HL-60 (cell line): Measurements from ENCODE around the gene DOCK9.

Source experiments
- DNase-seq, 2 experiments: peaks; one replicate each; pipeline ENCODE4 v3.0.0-alpha.2; 2010 to 2020; ENCODE audit warnings: low read depth in 1 of 2, low spot score in 1 of 2
- H3K27ac ChIP-seq: fragments of 250-450 bp; sonication (Bioruptor Pico); replicated peaks from 2 replicates; pipeline ENCODE4 v1.5.1; 2020; ENCODE audit warnings: mild to moderate bottlenecking, moderate library complexity
- H3K27me3 ChIP-seq: fragments of 250-450 bp; sonication (Bioruptor Pico); 2 replicates; pipeline ENCODE4 v1.5.1; 2021; ENCODE audit warnings: mild to moderate bottlenecking, moderate library complexity; ENCODE audit not compliant: insufficient read depth, poor library complexity, severe bottlenecking
- H3K4me3 ChIP-seq: replicated peaks from 2 replicates; pipeline ENCODE4 v1.5.1; 2011; ENCODE audit warnings: mild to moderate bottlenecking, control low read depth, low read length; ENCODE audit not compliant: insufficient read depth
- GABPA ChIP-seq: IDR thresholded peaks from 2 replicates; pipeline ENCODE4 v1.6.1; 2012; ENCODE audit warnings: low read depth
- POLR2AphosphoS5 ChIP-seq: IDR thresholded peaks from 2 replicates; pipeline ENCODE4 v1.6.1; 2012; ENCODE audit warnings: low read depth
- SPI1 ChIP-seq: IDR thresholded peaks from 2 replicates; pipeline ENCODE4 v1.6.1; 2012; ENCODE audit warnings: low read depth, mild to moderate bottlenecking, borderline replicate concordance
- TF ChIP-seq, protein P1 (sequence below): IDR thresholded peaks from 2 replicates; pipeline ENCODE4 v1.6.1; 2012; ENCODE audit warnings: low read depth; ENCODE audit not compliant: insufficient replicate concordance
- TF ChIP-seq, protein P2 (sequence below): IDR thresholded peaks from one replicate; pipeline ENCODE4 v1.5.1; 2011; ENCODE audit warnings: low read length, control low read depth, inconsistent platforms; ENCODE audit not compliant: insufficient read depth

DOCK9 gene

DNA sequence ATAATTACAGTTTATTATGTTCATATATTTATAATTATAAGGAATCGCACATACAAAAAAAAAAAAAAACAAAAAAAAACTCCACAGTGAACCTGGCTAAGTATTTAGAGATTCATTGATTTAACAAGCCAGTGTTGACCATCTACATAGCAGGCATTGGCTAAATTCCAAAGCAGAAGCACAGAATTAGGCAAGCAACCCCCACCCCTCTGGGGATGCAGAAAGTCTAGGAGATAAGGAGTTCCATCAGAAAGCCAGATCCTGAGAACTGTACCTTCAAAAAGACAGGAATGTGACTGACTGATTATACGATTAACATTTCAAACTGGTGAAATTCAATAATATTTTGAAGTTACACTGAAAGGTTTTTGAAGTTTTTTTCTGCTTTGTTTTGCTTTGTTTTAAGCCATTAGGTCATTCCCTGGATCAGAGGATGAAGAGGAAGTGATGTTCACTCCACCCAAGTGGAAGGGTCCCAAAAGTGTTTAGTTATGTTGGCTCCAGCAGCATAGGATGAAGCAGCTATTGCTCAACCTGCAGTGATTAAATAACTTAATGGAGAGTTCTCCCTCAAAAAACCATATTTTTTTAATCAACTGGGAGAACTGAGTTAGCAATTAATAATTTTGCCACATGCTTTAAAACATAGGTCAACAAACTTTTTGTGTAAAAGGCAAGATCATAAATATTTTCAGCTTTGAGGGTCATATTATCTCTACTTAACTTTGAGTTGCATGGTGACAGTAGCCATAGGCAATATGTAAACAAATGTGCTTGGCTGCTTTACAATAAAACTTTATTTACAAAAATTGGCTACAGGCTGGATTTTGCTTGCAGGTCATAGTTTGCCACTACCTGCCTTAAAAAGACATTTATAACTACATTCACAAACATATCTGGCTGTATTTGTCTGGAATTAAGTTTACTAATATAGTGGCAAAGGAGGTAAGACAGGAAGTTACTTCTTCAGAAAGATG lies 49.6 kb downstream of the DOCK9 start:
- no peak for DNase-seq

DNA sequence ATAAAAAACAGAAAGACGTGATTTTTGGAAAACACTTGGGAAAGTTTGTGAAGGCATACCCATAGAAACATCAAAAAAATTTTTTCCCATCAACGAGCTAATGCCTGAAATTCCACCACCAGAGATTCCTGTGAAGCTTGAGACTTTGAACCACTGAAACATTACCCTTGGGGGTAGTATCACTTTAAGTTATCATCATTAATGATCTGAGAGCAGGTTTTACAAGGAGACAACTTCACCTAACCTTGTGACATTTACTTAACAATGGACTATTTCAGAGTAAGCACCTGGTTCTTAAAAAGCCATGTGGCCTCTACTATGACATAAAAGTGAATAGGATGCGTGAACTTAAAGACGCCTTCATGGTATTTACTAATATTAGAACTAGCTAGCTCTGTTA lies 51.9 kb downstream of the DOCK9 start:
- TF ChIP-seq, protein P1, sequence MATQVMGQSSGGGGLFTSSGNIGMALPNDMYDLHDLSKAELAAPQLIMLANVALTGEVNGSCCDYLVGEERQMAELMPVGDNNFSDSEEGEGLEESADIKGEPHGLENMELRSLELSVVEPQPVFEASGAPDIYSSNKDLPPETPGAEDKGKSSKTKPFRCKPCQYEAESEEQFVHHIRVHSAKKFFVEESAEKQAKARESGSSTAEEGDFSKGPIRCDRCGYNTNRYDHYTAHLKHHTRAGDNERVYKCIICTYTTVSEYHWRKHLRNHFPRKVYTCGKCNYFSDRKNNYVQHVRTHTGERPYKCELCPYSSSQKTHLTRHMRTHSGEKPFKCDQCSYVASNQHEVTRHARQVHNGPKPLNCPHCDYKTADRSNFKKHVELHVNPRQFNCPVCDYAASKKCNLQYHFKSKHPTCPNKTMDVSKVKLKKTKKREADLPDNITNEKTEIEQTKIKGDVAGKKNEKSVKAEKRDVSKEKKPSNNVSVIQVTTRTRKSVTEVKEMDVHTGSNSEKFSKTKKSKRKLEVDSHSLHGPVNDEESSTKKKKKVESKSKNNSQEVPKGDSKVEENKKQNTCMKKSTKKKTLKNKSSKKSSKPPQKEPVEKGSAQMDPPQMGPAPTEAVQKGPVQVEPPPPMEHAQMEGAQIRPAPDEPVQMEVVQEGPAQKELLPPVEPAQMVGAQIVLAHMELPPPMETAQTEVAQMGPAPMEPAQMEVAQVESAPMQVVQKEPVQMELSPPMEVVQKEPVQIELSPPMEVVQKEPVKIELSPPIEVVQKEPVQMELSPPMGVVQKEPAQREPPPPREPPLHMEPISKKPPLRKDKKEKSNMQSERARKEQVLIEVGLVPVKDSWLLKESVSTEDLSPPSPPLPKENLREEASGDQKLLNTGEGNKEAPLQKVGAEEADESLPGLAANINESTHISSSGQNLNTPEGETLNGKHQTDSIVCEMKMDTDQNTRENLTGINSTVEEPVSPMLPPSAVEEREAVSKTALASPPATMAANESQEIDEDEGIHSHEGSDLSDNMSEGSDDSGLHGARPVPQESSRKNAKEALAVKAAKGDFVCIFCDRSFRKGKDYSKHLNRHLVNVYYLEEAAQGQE, result no peak
- TF ChIP-seq, protein P2, sequence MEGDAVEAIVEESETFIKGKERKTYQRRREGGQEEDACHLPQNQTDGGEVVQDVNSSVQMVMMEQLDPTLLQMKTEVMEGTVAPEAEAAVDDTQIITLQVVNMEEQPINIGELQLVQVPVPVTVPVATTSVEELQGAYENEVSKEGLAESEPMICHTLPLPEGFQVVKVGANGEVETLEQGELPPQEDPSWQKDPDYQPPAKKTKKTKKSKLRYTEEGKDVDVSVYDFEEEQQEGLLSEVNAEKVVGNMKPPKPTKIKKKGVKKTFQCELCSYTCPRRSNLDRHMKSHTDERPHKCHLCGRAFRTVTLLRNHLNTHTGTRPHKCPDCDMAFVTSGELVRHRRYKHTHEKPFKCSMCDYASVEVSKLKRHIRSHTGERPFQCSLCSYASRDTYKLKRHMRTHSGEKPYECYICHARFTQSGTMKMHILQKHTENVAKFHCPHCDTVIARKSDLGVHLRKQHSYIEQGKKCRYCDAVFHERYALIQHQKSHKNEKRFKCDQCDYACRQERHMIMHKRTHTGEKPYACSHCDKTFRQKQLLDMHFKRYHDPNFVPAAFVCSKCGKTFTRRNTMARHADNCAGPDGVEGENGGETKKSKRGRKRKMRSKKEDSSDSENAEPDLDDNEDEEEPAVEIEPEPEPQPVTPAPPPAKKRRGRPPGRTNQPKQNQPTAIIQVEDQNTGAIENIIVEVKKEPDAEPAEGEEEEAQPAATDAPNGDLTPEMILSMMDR, result no peak
- no peak for TF ChIP-seq POLR2AphosphoS5
- no peak for TF ChIP-seq GABPA
- TF ChIP-seq SPI1, result no peak
- Histone ChIP-seq H3K27me3 (peaks cover 9% of the 10 kb centered on the region), H3K4me3 (no peak overlapping the region), H3K27ac (no peak overlapping the region)
- no peak for DNase-seq

More for the DNA sequence above, 49.6 kb downstream of the DOCK9 start:
- no peak overlapping the region for H3K27ac ChIP-seq
- TF ChIP-seq, protein P1, result no peak
- no peak for TF ChIP-seq SPI1
- TF ChIP-seq, protein P2, result no peak
- peaks cover 6% of the 10 kb centered on the region for H3K27me3 ChIP-seq
- no peak overlapping the region for H3K4me3 ChIP-seq

DNA sequence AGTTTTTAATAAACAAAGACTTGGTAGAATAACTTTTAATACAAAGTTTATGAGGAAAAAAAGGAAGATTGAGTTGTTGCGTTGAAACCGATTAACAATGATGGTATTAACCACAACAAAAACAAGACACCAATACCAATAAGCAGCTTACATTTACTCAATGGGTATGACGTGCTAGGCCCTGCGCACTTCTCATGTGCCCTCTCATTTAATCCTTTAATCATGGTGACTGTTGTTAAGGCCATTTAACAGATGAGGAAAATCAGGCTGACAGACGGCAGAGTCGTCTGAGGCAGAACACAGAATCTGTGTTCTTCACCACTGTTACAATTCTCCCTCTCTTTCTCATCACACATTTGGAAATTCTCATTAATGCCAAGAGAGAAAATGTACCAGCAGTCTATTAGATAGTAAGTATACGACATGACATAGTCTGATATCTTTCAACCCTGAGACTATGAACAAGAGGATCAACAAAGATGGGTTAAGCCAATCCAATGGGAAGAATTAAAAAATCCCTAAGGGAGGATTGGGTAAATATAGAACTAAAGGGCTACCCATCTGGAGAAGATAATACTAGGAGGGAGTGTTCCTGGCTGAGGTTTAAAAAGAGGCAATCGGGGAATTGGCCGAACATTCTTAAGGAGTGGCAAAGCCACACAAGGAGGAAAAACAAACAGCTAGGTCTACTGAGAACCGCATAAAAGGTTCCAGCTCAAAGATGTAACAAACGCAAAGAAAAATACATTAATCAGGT lies 54.0 kb downstream of the DOCK9 start:
- no peak for TF ChIP-seq GABPA
- no peak for TF ChIP-seq SPI1
- TF ChIP-seq, protein P2, result no peak
- TF ChIP-seq, protein P1, result no peak
- no peak for TF ChIP-seq POLR2AphosphoS5
- H3K27me3 ChIP-seq, result peaks cover 16% of the 10 kb centered on the region
- DNase-seq, result no peak
- H3K4me3 ChIP-seq, result no peak overlapping the region
- no peak overlapping the region for H3K27ac ChIP-seq
